ENCODE results near the gene KCNJ12.
"Not testable (repeated sequence)": the region's sequence is repeated elsewhere in the genome, so short reads cannot be mapped to it uniquely, and the experiment has no call there.

Gene KCNJ12

GRCh38 chr17:21454006-21454405 lies 77.8 kb downstream of the KCNJ12 start:
- not testable (repeated sequence) for DNase-seq

- DNase-seq = no peak
Observed at GRCh38 chr17:21454441-21454840, 78.3 kb downstream of the KCNJ12 start.

- no peak for DNase-seq
Observed at GRCh38 chr17:21455761-21456160, 79.6 kb downstream of the KCNJ12 start.

GRCh38 chr17:21456449-21456848 lies 80.3 kb downstream of the KCNJ12 start:
- not testable (repeated sequence) for DNase-seq

GRCh38 chr17:21457051-21458026 lies 81.2 kb downstream of the KCNJ12 start:
- peak; percentile 82 for DNase-seq

GRCh38 chr17:21458054-21458453 lies 81.9 kb downstream of the KCNJ12 start:
- DNase-seq = no peak

- no peak for DNase-seq
Observed at GRCh38 chr17:21459536-21459935, 83.4 kb downstream of the KCNJ12 start.

- DNase-seq = no peak
Observed at GRCh38 chr17:21460358-21460757, 84.2 kb downstream of the KCNJ12 start.

GRCh38 chr17:21462237-21462636 lies 86.1 kb downstream of the KCNJ12 start:
- DNase-seq = no peak

- no peak for DNase-seq
Observed at GRCh38 chr17:21463204-21463661, 87.1 kb downstream of the KCNJ12 start.

- no peak for DNase-seq
Observed at GRCh38 chr17:21463779-21464407, 87.7 kb downstream of the KCNJ12 start.

- DNase-seq = no peak
Observed at GRCh38 chr17:21464611-21465021, 88.5 kb downstream of the KCNJ12 start.

- no peak for DNase-seq
Observed at GRCh38 chr17:21466550-21466949, 90.4 kb downstream of the KCNJ12 start.

GRCh38 chr17:21467196-21467595 lies 91.0 kb downstream of the KCNJ12 start:
- no peak for DNase-seq

- no peak for DNase-seq
Observed at GRCh38 chr17:21467739-21468490, 91.8 kb downstream of the KCNJ12 start.
